ENCODE results near the gene SORCS1. TPM values are rescaled to one million over a fixed set of nuclear protein-coding genes. Genes with fewer than 3 reads are reported as not detected.

The SORCS1 gene
- total and polyA plus RNA-seq, 2 of the 8 experiments (the other 6 are each of a cell fraction or from before 2014, with no cell fraction given): 4.1 to 4.6 TPM

DNA sequence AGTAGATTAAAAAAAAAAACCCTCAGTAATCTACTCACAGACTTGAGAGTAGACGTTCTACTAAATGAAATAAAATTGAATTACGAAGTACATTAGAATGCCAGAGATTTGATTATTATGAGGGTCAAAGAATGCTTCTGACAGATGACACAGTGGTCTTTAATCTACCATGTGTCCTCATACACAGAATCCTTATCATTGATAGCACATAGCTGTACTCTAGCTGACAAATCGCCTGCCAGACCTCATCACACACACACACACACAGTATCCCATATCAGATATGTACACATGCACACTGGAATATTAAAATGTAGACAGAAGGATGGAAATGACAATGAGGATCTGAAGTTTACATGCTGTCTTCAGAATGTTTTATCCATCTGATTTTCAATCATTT lies 104.6 kb downstream of the SORCS1 start:
- Histone ChIP-seq H3K56ac (replicated peaks; ENCODE audit: insufficient read length, low read depth, low read length) (no peak overlapping the region), H3K27ac (ENCODE audit: low read depth, low read length) (no peak overlapping the region), H2BK5ac (ENCODE audit: low read depth, low read length) (no peak overlapping the region), H4K20me1 (replicated peaks in 1 of 2; ENCODE audit: control insufficient read depth in 1 of 2, insufficient read depth in 2 of 2, low read length in 2 of 2) (no peaks in the 10 kb centered on the region), H4K5ac (ENCODE audit: insufficient read length, low read depth, low read length) (no peak overlapping the region), H3K4me1 (replicated peaks in 1 of 4; ENCODE audit: control insufficient read depth in 3 of 4, insufficient read depth in 4 of 4, low read length in 3 of 4) (peaks cover 0 to 3% (median 2%) of the 10 kb centered on the region in 4 experiments; a peak in 2 of 7 replicates), H3K27me3 (replicated peaks in 1 of 4; ENCODE audit: control insufficient read depth in 3 of 4, extremely low read depth in 1 of 4, insufficient read depth in 3 of 4, low read length in 3 of 4) (no peaks in the 10 kb centered on the region), H2BK12ac (ENCODE audit: low read depth, low read length) (no peak overlapping the region), H2BK120ac (replicated peaks; ENCODE audit: low read depth, low read length) (no peak overlapping the region), H3K9ac (replicated peaks in 1 of 4; ENCODE audit: extremely low read depth in 1 of 4, low read depth in 3 of 4, low read length in 3 of 4) (no peak overlapping the region), H3K18ac (ENCODE audit: extremely low read depth, low read length) (no peak overlapping the region), H2BK20ac (ENCODE audit: low read length) (no peak overlapping the region), H3K4me3 (ENCODE audit: extremely low read depth in 1 of 4, insufficient read depth in 2 of 4, low read depth in 3 of 4, low read length in 4 of 4) (no peak overlapping the region), H4K8ac (ENCODE audit: extremely low read depth, insufficient read depth, low read length) (no peak overlapping the region), H3K79me2 (ENCODE audit: control insufficient read depth in 1 of 2, insufficient read depth in 2 of 2, low read length in 2 of 2) (no peaks in the 10 kb centered on the region), H4K91ac (replicated peaks; ENCODE audit: insufficient read length, low read length) (no peak overlapping the region), H3K36me3 (ENCODE audit: control insufficient read depth in 2 of 4, insufficient read depth in 4 of 4, low read length in 3 of 4) (no peaks in the 10 kb centered on the region), H3K79me1 (ENCODE audit: low read depth, low read length) (no peaks in the 10 kb centered on the region), H2BK15ac (ENCODE audit: low read length) (no peak overlapping the region), H2AFZ (ENCODE audit: low read length) (no peak overlapping the region), H3K23ac (ENCODE audit: insufficient read length) (no peak overlapping the region), H3K4ac (replicated peaks; ENCODE audit: insufficient read length, low read depth, low read length) (no peak overlapping the region), H2AK5ac (ENCODE audit: low read depth, low read length) (no peak overlapping the region), H3K9me3 (ENCODE audit: insufficient read depth in 2 of 2, low read depth in 1 of 2, low read length in 1 of 2) (no peaks in the 10 kb centered on the region), H3K4me2 (ENCODE audit: insufficient read depth in 1 of 2, low read depth in 2 of 2, low read length in 2 of 2) (no peak overlapping the region), H3K23me2 (ENCODE audit: low read depth, low read length) (no peaks in the 10 kb centered on the region), H3K14ac (ENCODE audit: insufficient read length) (no peak overlapping the region)
- FAIRE-seq (no peak), DNase-seq (ENCODE audit: low read depth in 1 of 2, low spot score in 2 of 2) (no peak)
- 88% methylated on average over 3 of the region's 3 CpGs; no CpG with 5 or more reads in 1 of the 2 experiments for WGBS, 2 experiments (ENCODE audit: extremely low coverage in 1 of 2, insufficient coverage in 1 of 2, insufficient read length in 1 of 2, insufficient replicate concordance in 2 of 2, low coverage in 1 of 2, low lambda C conversion rate in 2 of 2, missing lambda C conversion rate in 1 of 2)
- POLR2A ChIA-PET (ENCODE audit: partially characterized antibody): interaction anchor here (0.5 kb wide), 1 partner anchor 19 kb away, joined by 3 read pairs; no protein-coding TSS in a partner anchor
- CTCF ChIA-PET (ENCODE audit: partially characterized antibody): no interaction called here
- no peak for TF ChIP-seq TAF1 (IDR thresholded peaks at IDR 0.05; ENCODE audit: low read depth, low read length)
- no peak for TF ChIP-seq JUND (IDR thresholded peaks at IDR 0.05; ENCODE audit: low read length)
- TF ChIP-seq YY1 (IDR thresholded peaks at IDR 0.05; ENCODE audit: low read depth, low read length): no peak
- TF ChIP-seq, protein P1, sequence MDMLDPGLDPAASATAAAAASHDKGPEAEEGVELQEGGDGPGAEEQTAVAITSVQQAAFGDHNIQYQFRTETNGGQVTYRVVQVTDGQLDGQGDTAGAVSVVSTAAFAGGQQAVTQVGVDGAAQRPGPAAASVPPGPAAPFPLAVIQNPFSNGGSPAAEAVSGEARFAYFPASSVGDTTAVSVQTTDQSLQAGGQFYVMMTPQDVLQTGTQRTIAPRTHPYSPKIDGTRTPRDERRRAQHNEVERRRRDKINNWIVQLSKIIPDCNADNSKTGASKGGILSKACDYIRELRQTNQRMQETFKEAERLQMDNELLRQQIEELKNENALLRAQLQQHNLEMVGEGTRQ (IDR thresholded peaks at IDR 0.05; ENCODE audit: low read length): no peak
- TF ChIP-seq, protein P2, sequence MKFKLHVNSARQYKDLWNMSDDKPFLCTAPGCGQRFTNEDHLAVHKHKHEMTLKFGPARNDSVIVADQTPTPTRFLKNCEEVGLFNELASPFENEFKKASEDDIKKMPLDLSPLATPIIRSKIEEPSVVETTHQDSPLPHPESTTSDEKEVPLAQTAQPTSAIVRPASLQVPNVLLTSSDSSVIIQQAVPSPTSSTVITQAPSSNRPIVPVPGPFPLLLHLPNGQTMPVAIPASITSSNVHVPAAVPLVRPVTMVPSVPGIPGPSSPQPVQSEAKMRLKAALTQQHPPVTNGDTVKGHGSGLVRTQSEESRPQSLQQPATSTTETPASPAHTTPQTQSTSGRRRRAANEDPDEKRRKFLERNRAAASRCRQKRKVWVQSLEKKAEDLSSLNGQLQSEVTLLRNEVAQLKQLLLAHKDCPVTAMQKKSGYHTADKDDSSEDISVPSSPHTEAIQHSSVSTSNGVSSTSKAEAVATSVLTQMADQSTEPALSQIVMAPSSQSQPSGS (IDR thresholded peaks at IDR 0.05; ENCODE audit: low read length): no peak
- no peak for TF ChIP-seq ZNF274 (IDR thresholded peaks at IDR 0.05; ENCODE audit: borderline replicate concordance, extremely low read depth, low read length)
- TF ChIP-seq KDM1A (IDR thresholded peaks at IDR 0.05; ENCODE audit: borderline replicate concordance, low read length): no peak
- no peak for TF ChIP-seq RFX5 (IDR thresholded peaks at IDR 0.05; ENCODE audit: borderline replicate concordance, low read depth, low read length)
- TF ChIP-seq SUZ12 (IDR thresholded peaks at IDR 0.05; ENCODE audit: low read length): no peak
- no peak for TF ChIP-seq JUN (IDR thresholded peaks at IDR 0.05; ENCODE audit: low read depth, low read length)
- no peak for TF ChIP-seq TAF7 (optimal IDR thresholded peaks at IDR 0.05; ENCODE audit: borderline replicate concordance, low read depth, low read length)
- no peak for TF ChIP-seq CHD2 (IDR thresholded peaks at IDR 0.05; ENCODE audit: low read length)
